OCI-LY3 (cell line): ENCODE measurements around the gene CNTNAP1.
"Not testable (repeated sequence)": the region's sequence is repeated elsewhere in the genome, so short reads cannot be mapped to it uniquely, and the experiment has no call there.

Experiments
- CTCF ChIP-seq: fragments of 200-600, 300-600 bp; sonication (generic); IDR thresholded peaks from 2 replicates; pipeline ENCODE4 v1.5.1; 2014; ENCODE audit warnings: antibody characterized with exemption, low read length, low read depth
- EZH2phosphoT487 ChIP-seq: fragments of 200-600 bp; shearing (Covaris generic); IDR thresholded peaks from 2 replicates; pipeline ENCODE4 v1.6.1; 2018; ENCODE audit warnings: antibody characterized with exemption, mixed run types, low read depth

DNA sequence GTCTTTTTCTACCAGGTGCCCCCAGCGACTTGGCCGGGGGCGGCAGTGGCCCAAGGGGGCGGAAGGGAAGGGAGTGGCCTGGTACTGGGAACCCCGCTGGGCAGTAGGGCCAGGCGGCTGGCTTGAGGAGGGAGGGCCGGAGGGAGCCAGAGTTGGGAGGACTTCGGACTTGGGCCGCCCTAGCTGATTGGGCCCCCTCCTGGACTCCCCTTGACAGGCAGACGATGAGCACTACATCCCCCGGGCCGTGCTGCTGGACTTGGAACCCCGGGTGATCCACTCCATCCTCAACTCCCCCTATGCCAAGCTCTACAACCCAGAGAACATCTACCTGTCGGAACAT lies 22.4 kb upstream of the CNTNAP1 start:
- not testable (repeated sequence) for TF ChIP-seq CTCF, EZH2phosphoT487
